ENCODE data around the gene EPHA1.

The EPHA1 gene

DNA sequence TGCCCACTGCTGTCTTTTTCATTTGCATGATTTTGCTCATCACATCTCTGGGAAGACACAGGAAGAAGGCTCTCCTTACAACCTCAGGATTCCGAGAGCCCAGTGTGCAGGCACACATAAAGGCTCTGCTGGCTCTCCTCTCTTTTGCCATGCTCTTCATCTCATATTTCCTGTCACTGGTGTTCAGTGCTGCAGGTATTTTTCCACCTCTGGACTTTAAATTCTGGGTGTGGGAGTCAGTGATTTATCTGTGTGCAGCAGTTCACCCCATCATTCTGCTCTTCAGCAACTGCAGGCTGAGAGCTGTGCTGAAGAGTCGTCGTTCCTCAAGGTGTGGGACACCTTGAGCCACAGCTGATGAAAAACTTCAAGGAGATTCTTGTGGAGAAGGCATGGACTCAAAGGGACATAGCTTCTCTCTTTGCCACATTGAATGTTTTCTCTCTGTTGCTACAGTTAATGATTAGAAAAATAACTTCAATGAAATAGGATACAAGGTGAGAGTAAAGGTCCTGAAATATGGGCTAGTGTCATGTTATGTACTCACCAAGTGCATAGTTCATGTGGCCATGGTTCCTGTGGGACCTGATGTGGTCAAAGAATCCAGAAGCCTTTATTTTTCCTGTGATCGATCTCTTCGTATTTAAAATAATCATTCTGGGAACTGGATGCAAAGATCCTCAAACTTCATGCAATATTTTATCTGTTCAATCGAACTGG is 35.6 kb upstream of the EPHA1 start:
- no peak for DNase-seq (ENCODE audit: low read depth, low spot score)
- TF ChIP-seq, protein P1, sequence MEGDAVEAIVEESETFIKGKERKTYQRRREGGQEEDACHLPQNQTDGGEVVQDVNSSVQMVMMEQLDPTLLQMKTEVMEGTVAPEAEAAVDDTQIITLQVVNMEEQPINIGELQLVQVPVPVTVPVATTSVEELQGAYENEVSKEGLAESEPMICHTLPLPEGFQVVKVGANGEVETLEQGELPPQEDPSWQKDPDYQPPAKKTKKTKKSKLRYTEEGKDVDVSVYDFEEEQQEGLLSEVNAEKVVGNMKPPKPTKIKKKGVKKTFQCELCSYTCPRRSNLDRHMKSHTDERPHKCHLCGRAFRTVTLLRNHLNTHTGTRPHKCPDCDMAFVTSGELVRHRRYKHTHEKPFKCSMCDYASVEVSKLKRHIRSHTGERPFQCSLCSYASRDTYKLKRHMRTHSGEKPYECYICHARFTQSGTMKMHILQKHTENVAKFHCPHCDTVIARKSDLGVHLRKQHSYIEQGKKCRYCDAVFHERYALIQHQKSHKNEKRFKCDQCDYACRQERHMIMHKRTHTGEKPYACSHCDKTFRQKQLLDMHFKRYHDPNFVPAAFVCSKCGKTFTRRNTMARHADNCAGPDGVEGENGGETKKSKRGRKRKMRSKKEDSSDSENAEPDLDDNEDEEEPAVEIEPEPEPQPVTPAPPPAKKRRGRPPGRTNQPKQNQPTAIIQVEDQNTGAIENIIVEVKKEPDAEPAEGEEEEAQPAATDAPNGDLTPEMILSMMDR (IDR thresholded peaks at IDR 0.05; ENCODE audit: low read depth, low read length): no peak
- H3K4me3 ChIP-seq (ENCODE audit: low read depth, low read length): no peak overlapping the region
- in situ Hi-C loops (cut with HindIII; ENCODE audit: low sequenced_read_pairs): no loop called here

GRCh38 chr7:143443153-143443552 is 34.5 kb upstream of the EPHA1 start, which contains the start of gene TAS2R60:
TSS of gene TAS2R60 (plus strand) at chr7:143443453. CDS start at chr7:143443453, 0 bp downstream.
- DNase-seq (ENCODE audit: low read depth, low spot score): no peak
- H3K4me3 ChIP-seq (ENCODE audit: low read depth, low read length): no peak within 1 kb of the TSS
- TF ChIP-seq, protein P1 (IDR thresholded peaks at IDR 0.05; ENCODE audit: low read depth, low read length): no peak
- in situ Hi-C loops (cut with HindIII; ENCODE audit: low sequenced_read_pairs): no loop called here

- in situ Hi-C loops (cut with HindIII; ENCODE audit: low sequenced_read_pairs): no loop called here
- no peak overlapping the region for H3K4me3 ChIP-seq (ENCODE audit: low read depth, low read length)
- no peak for DNase-seq (ENCODE audit: low read depth, low spot score)
- TF ChIP-seq, protein P1 (IDR thresholded peaks at IDR 0.05; ENCODE audit: low read depth, low read length): no peak
Observed at GRCh38 chr7:143439866-143440265, 31.2 kb upstream of the EPHA1 start.

- in situ Hi-C loops (cut with HindIII; ENCODE audit: low sequenced_read_pairs): no loop called here
- no peak for DNase-seq (ENCODE audit: low read depth, low spot score)
- TF ChIP-seq, protein P1 (IDR thresholded peaks at IDR 0.05; ENCODE audit: low read depth, low read length): no peak
- H3K4me3 ChIP-seq (ENCODE audit: low read depth, low read length): no peak overlapping the region
Observed at GRCh38 chr7:143437578-143437977, 28.9 kb upstream of the EPHA1 start.

- H3K4me3 ChIP-seq (ENCODE audit: low read depth, low read length): no peak overlapping the region
- TF ChIP-seq, protein P1 (IDR thresholded peaks at IDR 0.05; ENCODE audit: low read depth, low read length): no peak
- in situ Hi-C loops (cut with HindIII; ENCODE audit: low sequenced_read_pairs): no loop called here
- no peak for DNase-seq (ENCODE audit: low read depth, low spot score)
Observed at GRCh38 chr7:143436325-143436946, 27.8 kb upstream of the EPHA1 start.

DNA sequence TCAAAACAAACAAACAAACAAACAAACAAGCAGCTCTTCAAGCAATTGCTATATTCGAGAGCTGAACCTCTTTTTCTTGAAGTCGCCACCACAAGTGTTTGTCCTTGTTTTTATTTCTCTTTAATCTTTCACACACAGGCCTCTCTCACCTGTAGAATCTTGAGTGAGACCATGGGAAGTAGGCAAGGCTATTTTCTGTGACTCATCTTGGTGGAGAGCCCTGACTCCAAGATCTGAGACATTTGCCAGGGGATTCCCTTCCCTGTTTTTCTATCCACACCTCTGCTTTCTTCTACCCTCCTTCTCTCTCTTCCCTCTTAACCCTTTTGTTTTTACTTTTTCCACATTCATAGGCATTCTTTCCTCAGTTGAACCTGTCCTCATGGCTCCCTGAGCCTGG is 26.6 kb upstream of the EPHA1 start:
- DNase-seq (ENCODE audit: low read depth, low spot score): no peak
- TF ChIP-seq, protein P1 (IDR thresholded peaks at IDR 0.05; ENCODE audit: low read depth, low read length): no peak
- in situ Hi-C loops (cut with HindIII; ENCODE audit: low sequenced_read_pairs): no loop called here
- no peak overlapping the region for H3K4me3 ChIP-seq (ENCODE audit: low read depth, low read length)
